ENCODE measurements around the gene SLC66A1. TPM values are rescaled to one million over a fixed set of nuclear protein-coding genes. Genes with fewer than 3 reads are reported as not detected.

The SLC66A1 gene
- total and polyA plus RNA-seq, 9 of the 15 experiments (the other 6 are each of a cell fraction or from before 2014, with no cell fraction given), result 1.2 to 40.8 (median 18.6) TPM

- TF ChIP-seq GATA2 (CRISPR knock-in tag; IDR thresholded peaks at IDR 0.05) (peak; percentile 17; the same call in 1 of the 2 replicates), ATF6 (CRISPR knock-in tag; IDR thresholded peaks at IDR 0.05) (peak; percentile 71; the same call in 1 of the 2 replicates), HDGF (IDR thresholded peaks at IDR 0.05) (no peak), TAF9B (IDR thresholded peaks at IDR 0.05; ENCODE audit: partially characterized antibody) (no peak), ZNF124 (CRISPR knock-in tag; IDR thresholded peaks at IDR 0.05) (no peak), SRSF7 (optimal IDR thresholded peaks at IDR 0.05; ENCODE audit: low read depth, low read length) (no peak), ZC3H4 (CRISPR knock-in tag; IDR thresholded peaks at IDR 0.05; ENCODE audit: borderline replicate concordance) (no peak), RBFOX2 (IDR thresholded peaks at IDR 0.05; ENCODE audit: low read depth, low read length) (peak; percentile 93), ZNF316 (IDR thresholded peaks at IDR 0.05) (peak; percentile 38), ARID3B (CRISPR knock-in tag; IDR thresholded peaks at IDR 0.05; ENCODE audit: borderline replicate concordance) (peak; percentile 92; the same call in 1 of the 2 replicates), ZNF324 (CRISPR knock-in tag; IDR thresholded peaks at IDR 0.05) (no peak), KDM4B (IDR thresholded peaks at IDR 0.05; ENCODE audit: borderline replicate concordance in 2 of 2, low read depth in 1 of 2) (no peak), ZNF436 (CRISPR knock-in tag; IDR thresholded peaks at IDR 0.05) (no peak), RAD21 (CRISPR knock-in tag; conservative IDR thresholded peaks at IDR 0.05 in 1 of 2, IDR thresholded peaks at IDR 0.05 in 1 of 2) (0 out of 4 replicates have a peak, but pooled peaks of 1 of the 2 experiments have one; percentile 9), ZNF197 (CRISPR knock-in tag; IDR thresholded peaks at IDR 0.05; ENCODE audit: low read depth) (no peak), KLF16 (IDR thresholded peaks at IDR 0.05) (no peak), ARID1B (IDR thresholded peaks at IDR 0.05) (peak; percentile 88), ARNT (IDR thresholded peaks at IDR 0.05) (no peak), HEY1 (CRISPR knock-in tag; IDR thresholded peaks at IDR 0.05; ENCODE audit: borderline replicate concordance) (no peak), DPF2 (IDR thresholded peaks at IDR 0.05) (peak; percentile 85), MTF1 (CRISPR knock-in tag; IDR thresholded peaks at IDR 0.05; ENCODE audit: borderline replicate concordance) (0 out of 2 replicates have a peak, but pooled peaks have one; percentile 19), PRDM10 (IDR thresholded peaks at IDR 0.05; ENCODE audit: partially characterized antibody) (no peak)
Measured at GRCh38 chr1:19311931-19312781, at the start of gene SLC66A1, which contains the start of gene AKR7A2 (continued).

Data from K562 (cell line).